GM13977 (cell line): ENCODE measurements around the gene KCTD2.

ENCODE experiments used
- DNase-seq: peaks from one replicate; pipeline ENCODE4 v3.0.0; 2012; ENCODE audit warnings: low spot score
- in situ Hi-C: fragments of 300-500 bp; cut with MboI; formaldehyde crosslinking; loops from one replicate; pipeline ENCODE4 v1.12.0; 2022; ENCODE audit warnings: low sequenced_read_pairs, low pct_unique_long_range_greater_than_20kb, mixed read lengths, inconsistent platforms; ENCODE audit not compliant: unreplicated experiment
- TF ChIP-seq, protein P1 (sequence below): IDR thresholded peaks from 2 replicates; pipeline ENCODE4 v1.5.1; 2012; ENCODE audit warnings: mild to moderate bottlenecking, control low read depth; ENCODE audit not compliant: insufficient read depth; ENCODE audit errors: extremely low read depth, missing control alignments

The KCTD2 gene

DNA sequence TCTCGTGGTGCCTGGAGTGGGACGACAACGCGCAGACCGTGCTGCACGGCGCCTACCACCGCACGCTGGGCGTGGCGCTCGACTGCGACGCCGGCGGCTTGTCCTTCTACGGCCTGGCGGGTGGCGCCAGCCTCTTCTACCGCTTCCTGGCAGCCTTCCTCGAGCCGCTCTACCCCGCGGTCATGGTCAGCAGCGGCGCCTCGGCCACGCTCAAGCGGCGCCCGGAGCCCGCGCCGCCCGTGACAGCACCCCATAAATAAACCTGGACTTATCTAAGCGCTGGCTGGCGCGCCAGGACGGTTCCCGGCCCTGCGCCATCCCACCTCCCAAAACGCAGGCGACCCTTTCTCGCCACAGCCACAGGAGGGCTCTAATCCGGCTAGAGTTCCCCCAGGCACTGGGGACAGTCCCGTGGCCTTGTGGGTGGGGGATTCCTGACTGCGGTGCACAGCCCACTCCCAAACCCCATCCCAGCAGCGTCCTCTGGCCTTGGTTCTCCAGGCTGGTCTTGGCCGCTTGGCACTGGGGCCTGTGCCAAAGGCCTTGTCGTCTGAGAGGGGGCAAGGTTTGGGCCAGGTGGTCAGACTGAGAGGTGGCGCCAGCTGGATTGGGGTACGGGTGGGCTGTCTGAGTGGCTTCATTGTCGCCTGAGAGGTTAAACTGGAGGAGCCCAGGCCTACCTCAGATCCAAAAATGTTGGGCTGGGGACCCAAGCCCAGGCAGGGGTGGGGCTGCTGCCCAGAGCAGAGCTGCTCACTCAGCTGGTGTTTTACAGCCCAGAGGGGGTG is 30.7 kb downstream of the KCTD2 start:
- in situ Hi-C loops, result no loop called here
- TF ChIP-seq, protein P1, sequence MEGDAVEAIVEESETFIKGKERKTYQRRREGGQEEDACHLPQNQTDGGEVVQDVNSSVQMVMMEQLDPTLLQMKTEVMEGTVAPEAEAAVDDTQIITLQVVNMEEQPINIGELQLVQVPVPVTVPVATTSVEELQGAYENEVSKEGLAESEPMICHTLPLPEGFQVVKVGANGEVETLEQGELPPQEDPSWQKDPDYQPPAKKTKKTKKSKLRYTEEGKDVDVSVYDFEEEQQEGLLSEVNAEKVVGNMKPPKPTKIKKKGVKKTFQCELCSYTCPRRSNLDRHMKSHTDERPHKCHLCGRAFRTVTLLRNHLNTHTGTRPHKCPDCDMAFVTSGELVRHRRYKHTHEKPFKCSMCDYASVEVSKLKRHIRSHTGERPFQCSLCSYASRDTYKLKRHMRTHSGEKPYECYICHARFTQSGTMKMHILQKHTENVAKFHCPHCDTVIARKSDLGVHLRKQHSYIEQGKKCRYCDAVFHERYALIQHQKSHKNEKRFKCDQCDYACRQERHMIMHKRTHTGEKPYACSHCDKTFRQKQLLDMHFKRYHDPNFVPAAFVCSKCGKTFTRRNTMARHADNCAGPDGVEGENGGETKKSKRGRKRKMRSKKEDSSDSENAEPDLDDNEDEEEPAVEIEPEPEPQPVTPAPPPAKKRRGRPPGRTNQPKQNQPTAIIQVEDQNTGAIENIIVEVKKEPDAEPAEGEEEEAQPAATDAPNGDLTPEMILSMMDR, result peak; percentile 57
- peak; percentile 83 for DNase-seq

DNA sequence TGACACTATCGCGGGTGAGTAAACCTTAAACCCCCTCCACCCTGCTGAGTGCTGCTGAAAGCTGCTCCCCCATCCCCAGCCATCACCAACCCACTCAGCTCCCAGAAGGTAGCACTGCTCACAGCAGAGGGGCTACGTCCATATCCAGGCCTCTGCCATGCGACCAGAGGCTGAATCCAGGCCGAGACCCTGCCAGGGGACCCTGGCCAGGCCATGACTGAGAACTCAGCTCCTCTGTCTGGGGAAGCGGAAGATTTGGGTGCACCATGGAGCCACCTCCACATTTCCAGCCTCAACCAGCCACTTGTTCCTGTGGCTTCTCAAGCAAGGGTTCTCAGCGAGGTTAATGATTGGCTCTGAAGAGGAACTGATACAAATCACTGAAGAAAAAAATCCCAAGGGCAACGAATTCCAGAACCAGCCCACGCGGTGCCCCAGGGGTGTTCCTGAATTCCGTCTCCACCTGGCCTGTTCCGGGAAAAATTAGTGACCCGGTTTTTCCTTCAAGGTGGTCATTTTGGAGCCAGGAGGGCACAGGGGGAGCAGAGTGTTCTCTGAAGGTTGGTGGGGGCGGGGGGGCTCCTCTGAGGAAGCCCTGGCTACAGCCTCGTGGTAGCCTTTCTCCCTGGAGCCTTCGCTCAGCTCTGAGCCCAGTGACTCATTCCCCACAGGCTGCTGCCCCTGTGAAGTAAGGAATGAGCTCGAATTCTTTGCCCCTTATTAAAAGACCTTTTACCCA is 31.4 kb downstream of the KCTD2 start:
- DNase-seq, result peak; percentile 76
- TF ChIP-seq, protein P1, result no peak
- in situ Hi-C loops, result no loop called here

DNA sequence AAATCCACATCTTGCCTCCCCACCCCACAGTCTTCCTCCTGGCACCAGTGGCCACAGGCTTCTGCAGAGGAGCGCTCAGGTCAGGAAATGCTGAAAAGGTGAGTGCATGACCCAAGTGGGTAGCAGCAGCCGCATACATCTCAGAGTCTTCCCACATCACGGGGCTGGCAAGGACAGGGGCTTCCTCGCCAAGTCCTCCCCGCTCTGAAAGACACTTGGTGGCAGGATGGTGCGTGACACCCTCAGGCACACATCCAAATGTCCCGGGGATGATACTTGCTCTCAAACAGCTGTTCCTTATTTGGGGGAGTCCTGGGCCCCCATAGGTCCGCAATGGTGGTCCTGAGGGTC is 32.0 kb downstream of the KCTD2 start:
- in situ Hi-C loops, result no loop called here
- TF ChIP-seq, protein P1, result no peak
- DNase-seq, result no peak

DNA sequence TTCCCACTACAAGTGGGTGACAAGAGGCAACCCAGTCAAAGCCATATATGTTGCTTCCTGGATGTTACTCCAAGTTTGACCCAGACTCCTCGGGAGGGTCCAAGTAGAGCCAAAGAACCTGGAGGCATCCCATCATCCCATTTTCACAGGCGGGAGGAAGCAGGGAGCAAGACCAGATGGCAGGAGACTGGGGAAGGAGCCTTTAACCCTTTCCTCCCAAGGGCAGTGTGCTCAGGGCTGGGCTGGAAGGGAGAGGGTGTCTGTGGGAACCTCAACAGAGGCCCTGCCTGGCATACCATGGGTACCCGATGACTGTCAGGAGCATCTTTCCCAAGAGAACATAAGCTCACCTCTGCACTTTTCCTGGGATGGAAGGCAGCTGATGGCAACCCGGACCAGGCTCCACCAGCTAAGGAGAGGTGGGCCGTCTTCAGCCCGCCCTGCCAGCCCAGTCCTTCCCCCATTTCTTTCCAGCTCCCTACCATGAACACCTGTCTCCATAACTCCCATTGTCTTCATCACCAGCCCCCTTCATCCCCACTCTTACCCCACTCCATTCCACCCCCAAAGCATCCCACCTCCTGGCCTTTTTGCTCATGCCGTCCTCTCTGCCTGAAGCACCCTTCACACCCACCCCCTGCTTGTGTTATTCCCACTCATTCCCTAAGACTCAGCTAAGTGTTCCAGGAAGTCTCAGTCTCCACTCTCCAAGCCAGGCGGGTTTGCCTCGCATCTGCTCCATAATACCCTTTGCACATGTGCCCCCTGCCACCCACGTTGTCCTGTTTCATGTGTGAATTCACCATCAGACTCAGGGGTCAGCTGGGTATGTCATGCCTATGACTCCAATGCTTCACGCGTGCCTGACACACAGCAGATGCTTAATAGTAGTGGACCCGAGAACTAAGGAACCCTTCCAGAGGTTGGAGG is 34.9 kb downstream of the KCTD2 start:
- TF ChIP-seq, protein P1, result no peak
- in situ Hi-C loops, result no loop called here
- no peak for DNase-seq

DNA sequence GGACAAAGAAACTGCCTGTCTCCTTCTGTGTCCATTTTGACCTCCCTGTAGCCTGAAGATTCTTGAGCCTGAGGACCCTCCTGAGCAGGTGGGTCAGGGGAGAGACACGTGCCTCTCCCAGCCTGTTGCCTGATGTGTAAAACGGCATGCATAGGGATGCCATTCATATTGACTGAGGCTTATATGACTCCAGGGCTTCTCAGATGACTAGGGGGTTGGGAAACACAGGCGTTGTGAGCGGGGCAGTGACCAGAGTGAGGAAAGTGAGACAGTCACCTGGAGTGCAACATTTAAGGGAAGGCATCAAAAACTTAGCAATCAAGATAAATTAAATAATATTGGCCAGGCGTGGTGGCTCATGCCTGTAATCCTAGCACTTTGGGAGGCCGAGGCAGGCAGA is 35.7 kb downstream of the KCTD2 start:
- TF ChIP-seq, protein P1, result no peak
- no peak for DNase-seq
- in situ Hi-C loops, result no loop called here

DNA sequence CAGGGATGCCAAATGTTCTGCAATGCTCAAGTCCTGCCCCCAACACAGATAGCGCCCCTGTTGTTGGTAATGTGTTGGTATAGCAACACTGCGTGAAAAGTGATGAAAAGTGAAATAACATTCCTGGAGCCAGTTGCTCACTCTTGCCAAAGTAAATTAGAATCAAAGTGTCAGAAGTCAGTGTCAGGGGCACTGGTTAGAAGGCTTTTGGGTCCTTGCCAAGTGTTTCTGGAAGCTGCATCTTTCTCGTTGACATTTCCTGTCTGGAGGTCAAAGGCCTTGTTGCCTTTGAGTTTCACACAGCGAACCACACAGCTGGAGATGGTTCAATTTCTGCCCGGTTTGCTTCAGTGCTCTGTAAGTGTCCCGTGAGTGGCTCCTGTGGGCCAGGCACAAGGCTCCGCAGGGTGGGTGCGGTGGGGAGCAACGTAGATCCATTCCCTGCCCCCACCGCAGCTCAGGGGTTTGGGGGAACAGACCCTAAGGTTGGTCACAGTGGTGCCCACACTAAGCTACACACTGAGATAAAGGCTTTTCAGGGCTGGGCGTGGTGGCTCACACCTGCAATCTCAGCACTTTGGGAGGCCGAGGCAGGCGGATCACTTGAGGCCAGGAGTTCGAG is 37.1 kb downstream of the KCTD2 start:
- TF ChIP-seq, protein P1, result no peak
- DNase-seq, result no peak

More for the DNA sequence above, 37.1 kb downstream of the KCTD2 start:
- in situ Hi-C loops, result no loop called here
